Caco-2 (cell line): ENCODE data around the gene PAWR. TPM values are rescaled to one million over a fixed set of nuclear protein-coding genes. Genes with fewer than 3 reads are reported as not detected.

ENCODE experiments used
- BruUV-seq: library from RNA; stranded (reverse); fragments of 400-500 nt; replicated peaks from 2 replicates; lab custom pipeline; 2021; lab: Mats Ljungman, UMichigan
- CTCF ChIA-PET: fragments of 300-600 bp; sonication (Branson Sonifier 250); formaldehyde crosslinking; loops from one replicate; lab custom pipeline; 2022; ENCODE audit warnings: antibody characterized with exemption; lab: Charles Lee
- POLR2A ChIA-PET: fragments of 300-600 bp; sonication (Branson Sonifier 250); formaldehyde crosslinking; loops from one replicate; lab custom pipeline; 2022; ENCODE audit warnings: antibody characterized with exemption; lab: Charles Lee
- DNase-seq, 2 experiments: peaks; one replicate each; pipeline versions ENCODE4 v3.0.0 to v3.0.0-alpha.2; 2020 to 2022
- H3K27me3 ChIP-seq: replicated peaks from 2 replicates; pipeline ENCODE4 v1.6.0; 2011; ENCODE audit warnings: low read length; ENCODE audit not compliant: control insufficient read depth, insufficient read depth
- H3K36me3 ChIP-seq: 2 replicates; pipeline ENCODE4 v1.5.1; 2011; ENCODE audit warnings: low read length; ENCODE audit not compliant: control insufficient read depth, insufficient read depth
- H3K4me1 ChIP-seq: fragments of 250-450 bp; sonication (Bioruptor Pico); 2 replicates; pipeline ENCODE4 v1.5.1; 2020; ENCODE audit warnings: mild to moderate bottlenecking
- H3K4me3 ChIP-seq: 2 replicates; pipeline ENCODE4 v1.5.1; 2011; ENCODE audit warnings: low read depth, mild to moderate bottlenecking, control low read depth, low read length
- H3K9me3 ChIP-seq: fragments of 250-450 bp; sonication (Bioruptor Pico); 2 replicates; pipeline ENCODE4 v1.5.1; 2020; ENCODE audit warnings: mild to moderate bottlenecking, moderate library complexity
- H3K27ac Mint-ChIP-seq: one replicate; pipeline ENCODE4 v1.8.0; 2022; ENCODE audit warnings: mixed read lengths; ENCODE audit not compliant: unreplicated experiment
- H3K27me3 Mint-ChIP-seq: one replicate; pipeline ENCODE4 v1.8.0; 2022; ENCODE audit warnings: mixed read lengths; ENCODE audit not compliant: insufficient read depth, unreplicated experiment
- H3K36me3 Mint-ChIP-seq: one replicate; pipeline ENCODE4 v1.8.0; 2022; ENCODE audit warnings: mild to moderate bottlenecking, mixed read lengths; ENCODE audit not compliant: insufficient read depth, unreplicated experiment
- H3K4me1 Mint-ChIP-seq: one replicate; pipeline ENCODE4 v1.8.0; 2022; ENCODE audit warnings: low read depth, mixed read lengths; ENCODE audit not compliant: unreplicated experiment
- H3K4me3 Mint-ChIP-seq: one replicate; pipeline ENCODE4 v1.8.0; 2022; ENCODE audit warnings: mild to moderate bottlenecking, moderate library complexity, mixed read lengths; ENCODE audit not compliant: unreplicated experiment
- H3K9me3 Mint-ChIP-seq: one replicate; pipeline ENCODE4 v1.8.0; 2022; ENCODE audit warnings: mixed read lengths; ENCODE audit not compliant: unreplicated experiment
- CTCF ChIP-seq, 2 experiments: fragments of 200-600 bp in 1 of 2; IDR thresholded peaks; 1 replicate in 1 of 2; 2 replicates in 1 of 2; pipeline versions ENCODE4 v1.5.1 to v1.8.0; 2011 to 2022; ENCODE audit warnings: antibody characterized with exemption in 1 of 2, control low read depth in 1 of 2, inconsistent platforms in 1 of 2, low read depth in 1 of 2, low read length in 1 of 2, mild to moderate bottlenecking in 1 of 2, moderate library complexity in 1 of 2; ENCODE audit not compliant: insufficient read depth in 1 of 2, severe bottlenecking in 1 of 2, unreplicated experiment in 1 of 2
- intact Hi-C: fragments of 100-400 bp; cut with micrococcal nuclease; formaldehyde crosslinking; loops from one replicate; pipeline ENCODE4 v1.10.0; 2022; ENCODE audit not compliant: unreplicated experiment
- total RNA-seq: library from RNA; stranded (reverse); gene quantifications from 2 replicates; pipeline ENCODE4 v1.2.3, GENCODE V29; 2022

The PAWR gene
- total RNA-seq, 1 experiment from 2014 or later = 157 TPM

- ChIA-PET POLR2A (interaction anchor here (0.5 to 1.2 kb wide), 8 partner anchors 23 to 275 kb away, joined by 4 to 8 read pairs (median 6); no protein-coding TSS in a partner anchor), CTCF (interaction anchor here (0.7 to 1.5 kb wide), 8 partner anchors 25 to 282 kb away, joined by 3 to 9 read pairs (median 4); no protein-coding TSS in a partner anchor)
- Histone ChIP-seq H3K36me3 (no peaks in the 10 kb centered on the region), H3K4me3 (peak overlapping the region; percentile 98), H3K9me3 (no peaks in the 10 kb centered on the region), H3K4me1 (peaks cover 19% of the 10 kb centered on the region), H3K27me3 (no peaks in the 10 kb centered on the region)
- Mint-ChIP-seq H3K4me3 (peak overlapping the region; percentile 89), H3K4me1 (peaks cover 29% of the 10 kb centered on the region), H3K27me3 (no peaks in the 10 kb centered on the region), H3K9me3 (no peaks in the 10 kb centered on the region), H3K36me3 (peaks cover 45% of the 10 kb centered on the region), H3K27ac (peak overlapping the region; percentile 90)
- TF ChIP-seq CTCF (IDR thresholded peaks at IDR 0.05; ENCODE audit: insufficient read depth in 1 of 2, low read depth in 1 of 2, low read length in 1 of 2, severe bottlenecking in 1 of 2, unreplicated experiment in 1 of 2) = no peak
- DNase-seq = peak; percentile 61 to 65
- intact Hi-C loops = loop anchor here (1.0 to 5.0 kb wide), 6 partner anchors 78 to 497 kb away; no protein-coding TSS in a partner anchor
- BruUV-seq = no TSS peak
Measured at GRCh38 chr12:79690142-79690637, 574 bp downstream of the PAWR start.

- no peaks in the 10 kb centered on the region for H3K36me3 ChIP-seq
- BruUV-seq = no TSS peak
- H3K27me3 Mint-ChIP-seq = no peaks in the 10 kb centered on the region
- peaks cover 29% of the 10 kb centered on the region for H3K4me1 Mint-ChIP-seq
- peaks cover 19% of the 10 kb centered on the region for H3K4me1 ChIP-seq
- no peak for TF ChIP-seq CTCF (IDR thresholded peaks at IDR 0.05; ENCODE audit: insufficient read depth in 1 of 2, low read depth in 1 of 2, low read length in 1 of 2, severe bottlenecking in 1 of 2, unreplicated experiment in 1 of 2)
- peak overlapping the region; percentile 89 for H3K4me3 Mint-ChIP-seq
- POLR2A ChIA-PET = no interaction called here
- H3K36me3 Mint-ChIP-seq = peaks cover 46% of the 10 kb centered on the region
- intact Hi-C loops = loop anchor here (1.0 to 5.0 kb wide), 6 partner anchors 77 to 498 kb away; no protein-coding TSS in a partner anchor
- H3K4me3 ChIP-seq = peak overlapping the region; percentile 98
- CTCF ChIA-PET = interaction anchor here (0.5 to 1.5 kb wide), 2 partner anchors 129 to 143 kb away, joined by 3 to 5 read pairs; no protein-coding TSS in a partner anchor
- no peaks in the 10 kb centered on the region for H3K9me3 Mint-ChIP-seq
- no peaks in the 10 kb centered on the region for H3K27me3 ChIP-seq
- peak; percentile 45 to 46 for DNase-seq
- peak overlapping the region; percentile 90 for H3K27ac Mint-ChIP-seq
- no peaks in the 10 kb centered on the region for H3K9me3 ChIP-seq
Measured at GRCh38 chr12:79689477-79690141, 1.2 kb downstream of the PAWR start.

GRCh38 chr12:79689061-79689476, 1.7 kb downstream of the PAWR start:
- no peak for TF ChIP-seq CTCF (IDR thresholded peaks at IDR 0.05; ENCODE audit: insufficient read depth in 1 of 2, low read depth in 1 of 2, low read length in 1 of 2, severe bottlenecking in 1 of 2, unreplicated experiment in 1 of 2)
- intact Hi-C loops = no loop called here
- no TSS peak for BruUV-seq
- no peaks in the 10 kb centered on the region for H3K9me3 Mint-ChIP-seq
- H3K4me3 Mint-ChIP-seq = peak overlapping the region; percentile 89
- H3K4me3 ChIP-seq = peak overlapping the region; percentile 98
- no peaks in the 10 kb centered on the region for H3K27me3 Mint-ChIP-seq
- peaks cover 29% of the 10 kb centered on the region for H3K4me1 Mint-ChIP-seq
- peaks cover 19% of the 10 kb centered on the region for H3K4me1 ChIP-seq
- H3K36me3 Mint-ChIP-seq = peaks cover 46% of the 10 kb centered on the region
- ChIA-PET POLR2A (interaction anchor here (0.6 kb wide), 1 partner anchor 21 kb away, joined by 6 read pairs; no protein-coding TSS in a partner anchor), CTCF (no interaction called here)
- DNase-seq = no peak
- H3K36me3 ChIP-seq = no peaks in the 10 kb centered on the region
- no peaks in the 10 kb centered on the region for H3K27me3 ChIP-seq
- peak overlapping the region; percentile 69 for H3K27ac Mint-ChIP-seq
- no peaks in the 10 kb centered on the region for H3K9me3 ChIP-seq
